Muscle of back (tissue), 11 donors: ENCODE results near the gene DMXL2. TPM values are rescaled to one million over a fixed set of nuclear protein-coding genes. Genes with fewer than 3 reads are reported as not detected.
A peak's percentile ranks its signal among the peaks of the same experiment; 100 is the strongest.
"Not testable (repeated sequence)": the region's sequence is repeated elsewhere in the genome, so short reads cannot be mapped to it uniquely, and the experiment has no call there.

Source experiments
- DNase-seq, 3 donors: peaks; one replicate each; pipeline versions ENCODE4 v3.0.0 to v3.0.0-alpha.2; 2013
- polyA plus RNA-seq, 10 donors: library from polyadenylated mRNA; unstranded; fragments of 120-200 nt; gene quantifications; one replicate each; pipeline ENCODE4 v1.2.1, GENCODE V29; 2013; ENCODE audit not compliant: insufficient read length in 10 of 10

Gene DMXL2
- polyA plus RNA-seq, 10 donors = 12.3 to 40.0 (median 20.1) TPM

DNA sequence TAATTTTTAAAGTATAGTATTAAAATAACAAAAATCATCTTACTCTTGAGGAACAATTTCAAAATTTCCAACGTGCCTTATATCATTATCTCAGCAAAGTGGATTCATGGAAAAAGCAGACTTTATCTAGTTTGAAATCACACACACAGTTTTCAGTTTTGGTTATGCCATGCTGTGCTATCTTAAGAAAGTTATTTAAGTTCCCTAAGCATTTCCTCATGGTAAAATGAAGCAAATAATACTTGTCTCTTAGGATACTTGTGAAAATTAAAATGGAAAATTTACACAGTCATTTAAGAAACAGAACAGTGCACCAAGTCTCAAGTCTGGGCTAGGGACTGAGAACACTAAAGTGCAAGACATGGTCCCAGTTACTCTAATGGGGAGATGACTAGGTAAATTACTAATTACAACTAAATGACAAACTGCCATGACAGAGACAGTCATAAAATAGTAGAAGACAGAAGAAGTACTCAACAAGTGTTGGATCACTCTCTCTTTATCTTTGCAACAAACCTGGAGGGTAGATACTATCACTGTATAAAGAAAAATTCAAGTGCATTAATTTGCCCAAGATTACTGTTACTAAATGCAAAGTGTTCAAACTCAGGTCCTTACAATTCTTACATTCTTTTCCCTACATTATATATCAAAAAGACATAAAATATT lies 44.8 kb downstream of the DMXL2 start:
- DNase-seq = no peak

DNA sequence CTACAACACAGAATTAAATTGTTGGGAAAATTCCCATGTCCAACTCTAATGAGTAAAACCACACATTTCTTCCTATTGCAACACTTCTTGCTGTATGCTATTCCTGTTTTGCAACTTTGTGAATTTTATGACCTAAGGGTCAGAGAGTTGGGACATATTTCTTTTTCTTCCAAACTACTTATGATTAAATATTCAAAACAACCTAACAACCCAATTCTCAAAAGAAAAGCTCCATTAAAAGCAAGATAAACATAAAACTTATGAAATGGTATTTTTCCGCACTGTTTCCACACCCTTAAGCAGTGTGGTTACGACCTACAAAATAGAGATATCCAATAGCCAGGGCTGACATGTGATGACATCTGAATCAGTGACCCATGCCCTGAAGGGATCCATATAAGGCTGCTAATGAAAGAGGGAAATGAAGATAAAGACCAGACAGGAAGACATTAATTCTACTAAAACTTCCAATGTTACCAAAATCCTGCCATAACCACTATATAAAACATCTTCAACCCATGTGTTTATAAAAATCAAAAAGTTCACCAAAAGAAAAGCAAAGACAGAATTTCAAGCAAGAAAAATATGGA lies 45.6 kb downstream of the DMXL2 start:
- DNase-seq = no peak

DNA sequence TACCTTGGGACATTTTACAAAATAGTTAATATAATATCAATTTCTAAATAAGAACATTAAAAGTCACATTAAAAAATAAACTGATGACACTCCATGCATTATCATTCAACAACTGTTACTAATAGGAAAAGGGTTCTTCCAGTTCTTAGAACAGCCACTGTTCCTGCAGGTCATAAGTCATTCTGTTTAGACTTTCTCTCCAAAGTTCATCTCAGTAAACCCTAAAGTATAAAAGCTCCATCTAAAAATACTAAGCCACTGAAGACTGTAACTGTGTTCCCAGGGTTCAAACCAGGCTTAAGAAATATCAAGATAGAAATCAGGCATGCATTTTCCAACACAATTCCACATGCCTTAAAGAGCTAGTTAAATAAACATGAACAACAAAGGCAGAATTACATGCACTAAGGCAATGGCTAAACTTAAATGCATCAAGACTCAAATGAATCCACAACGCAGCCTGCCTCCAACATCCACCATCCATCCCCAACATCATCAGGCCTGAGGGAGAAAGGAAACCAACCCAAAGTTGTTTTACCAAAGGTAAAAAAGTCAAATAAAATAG lies 46.2 kb downstream of the DMXL2 start:
- DNase-seq = no peak

DNA sequence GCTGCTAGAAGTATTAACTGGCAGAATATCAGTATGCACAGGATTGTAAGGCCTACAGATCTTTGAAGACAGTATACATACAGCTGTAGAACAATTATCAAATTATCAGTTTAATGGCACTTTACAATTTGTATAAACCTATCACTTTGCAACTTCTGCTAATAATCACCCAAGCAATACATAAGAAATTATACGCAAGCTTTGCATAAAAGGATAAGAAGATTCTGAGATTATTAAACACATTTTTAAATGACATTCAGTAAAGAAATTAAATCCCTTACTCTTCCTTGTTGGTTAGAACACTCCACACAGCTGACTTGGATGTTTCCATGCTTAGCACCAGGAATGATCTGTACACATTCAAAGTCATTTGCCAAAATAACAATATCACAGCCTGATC lies 46.8 kb downstream of the DMXL2 start:
- DNase-seq = no peak

DNA sequence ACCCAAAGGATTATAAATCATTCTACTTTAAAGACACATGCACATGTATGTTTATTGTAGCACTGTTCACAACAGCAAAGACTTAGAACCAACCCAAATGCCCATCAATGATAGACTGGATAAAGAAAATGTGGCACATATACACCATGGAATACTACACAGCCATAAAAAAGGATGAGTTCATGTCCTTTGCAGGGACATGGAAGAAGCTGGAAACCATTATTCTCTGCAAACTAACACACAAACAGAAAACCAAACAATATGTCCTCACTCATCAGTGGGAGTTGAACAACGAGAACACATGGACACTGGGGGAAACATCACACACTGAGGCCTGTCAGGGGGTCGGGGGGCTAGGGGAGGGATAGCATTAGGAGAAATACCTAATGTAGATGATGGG lies 49.2 kb downstream of the DMXL2 start:
- not testable (repeated sequence) for DNase-seq

DNA sequence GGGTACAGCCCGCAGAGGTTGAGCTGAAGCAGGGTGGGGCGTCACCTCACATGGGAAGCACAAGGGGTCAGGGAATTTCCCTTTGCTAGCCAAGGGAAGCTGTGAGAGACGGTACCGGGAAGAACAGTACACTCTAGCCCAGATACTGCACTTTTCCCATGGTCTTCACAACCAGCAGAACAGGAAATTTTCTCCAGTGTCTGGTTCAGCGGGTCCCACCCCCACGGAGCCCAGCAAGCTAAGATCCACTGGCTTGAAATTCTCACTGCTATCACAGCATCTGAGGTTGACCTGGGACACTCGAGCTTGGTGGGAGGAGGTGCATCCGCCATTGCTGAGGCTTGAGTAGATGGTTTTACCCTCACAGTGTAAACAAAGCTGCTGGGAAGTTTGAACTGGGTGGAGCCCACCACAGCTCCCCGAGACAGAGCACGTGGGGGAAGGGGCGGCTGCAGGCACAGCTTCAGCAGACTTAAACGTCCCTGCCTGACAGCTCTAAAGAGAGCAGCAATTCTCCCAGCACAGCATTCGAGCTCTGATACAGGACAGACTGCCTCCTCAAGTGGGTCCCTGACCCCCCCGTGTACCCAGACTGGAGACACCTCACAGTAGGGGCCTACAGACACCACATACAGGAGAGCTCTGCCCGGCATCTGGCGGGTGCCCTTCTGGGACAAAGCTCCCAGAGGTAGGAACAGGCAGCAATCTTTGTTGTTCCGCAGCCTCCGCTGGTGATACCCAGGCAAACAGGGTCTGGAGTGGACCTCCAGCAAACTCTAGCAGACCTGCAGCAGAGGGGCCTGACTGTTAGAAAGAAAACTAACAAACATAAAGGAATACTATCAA lies 53.4 kb downstream of the DMXL2 start:
- DNase-seq = not testable (repeated sequence)

DNA sequence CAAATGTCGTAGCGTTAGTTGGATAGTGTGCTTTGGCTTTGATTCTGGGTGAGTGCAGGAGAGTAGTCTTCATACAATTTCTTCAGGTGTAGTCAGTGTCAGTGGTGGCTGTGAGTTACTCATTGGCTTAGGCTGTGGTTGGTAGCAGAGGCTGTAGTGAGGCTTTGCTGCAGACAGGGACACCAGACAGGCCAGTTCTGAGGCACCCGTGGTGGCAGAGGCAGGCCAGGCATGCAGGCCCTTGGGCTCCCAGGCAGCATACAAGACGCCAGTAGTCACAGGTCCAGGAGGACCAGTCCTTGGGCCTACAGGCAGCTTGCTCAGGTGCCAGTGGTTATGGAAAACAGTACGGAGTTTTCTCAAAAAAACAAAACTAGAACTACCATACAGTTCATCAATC lies 61.3 kb downstream of the DMXL2 start:
- DNase-seq = no peak

DNA sequence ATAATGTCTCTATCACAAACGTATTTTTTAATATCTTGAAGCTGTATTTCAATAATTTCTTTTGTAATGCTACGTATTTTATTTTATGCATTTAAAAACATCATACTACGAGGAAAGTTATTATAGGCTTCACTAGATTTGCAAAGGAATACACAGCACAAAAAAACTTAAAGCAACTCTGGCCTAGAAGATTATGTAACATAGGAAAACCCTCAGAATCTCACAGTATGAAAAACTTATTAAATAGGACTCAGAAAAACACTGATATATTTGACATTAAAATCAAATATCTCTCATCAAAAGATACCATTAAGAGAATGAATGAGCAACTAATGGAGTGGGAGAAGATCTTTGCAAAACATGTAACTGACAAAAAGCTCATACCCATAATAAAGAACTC lies 63.7 kb downstream of the DMXL2 start:
- no peak for DNase-seq

DNA sequence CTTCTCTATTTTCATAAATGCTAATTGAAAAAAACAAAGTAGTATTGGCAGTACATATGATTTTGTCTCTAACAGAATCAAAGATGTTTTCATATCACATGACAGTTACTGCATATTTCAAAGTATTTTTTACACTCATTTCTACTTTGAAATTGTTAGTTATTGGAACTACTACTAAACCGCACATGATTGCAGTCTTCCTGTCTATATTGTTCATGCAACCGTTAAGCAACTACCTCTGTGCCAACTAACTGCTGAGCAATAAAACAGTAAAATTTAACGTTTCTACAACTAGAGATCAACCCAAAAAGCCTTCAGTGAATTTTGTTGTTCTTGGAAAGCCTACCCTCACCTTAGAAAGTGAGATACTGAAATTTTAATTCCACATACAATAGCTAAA lies 64.2 kb downstream of the DMXL2 start:
- no peak for DNase-seq

DNA sequence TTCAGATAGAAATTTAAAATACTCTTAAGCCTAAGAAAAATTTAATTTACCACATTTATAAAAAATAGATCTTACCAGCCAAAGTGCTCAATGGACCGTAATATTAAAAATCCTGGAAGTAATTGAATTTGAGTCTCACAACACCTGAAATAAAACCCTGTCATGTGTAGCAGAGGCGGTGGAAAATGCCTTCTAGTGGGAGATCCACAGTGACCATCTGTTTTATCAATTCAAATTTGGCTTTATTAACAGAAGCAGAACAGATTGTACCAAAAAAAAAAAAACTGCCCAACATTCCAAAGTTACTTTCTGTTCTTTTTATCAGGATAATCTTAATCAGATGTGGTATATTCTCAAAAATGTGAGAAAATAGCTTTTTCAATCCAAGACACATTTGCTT lies 71.7 kb downstream of the DMXL2 start:
- DNase-seq = peak in 2 of 3 donors; percentile 0 to 7

DNA sequence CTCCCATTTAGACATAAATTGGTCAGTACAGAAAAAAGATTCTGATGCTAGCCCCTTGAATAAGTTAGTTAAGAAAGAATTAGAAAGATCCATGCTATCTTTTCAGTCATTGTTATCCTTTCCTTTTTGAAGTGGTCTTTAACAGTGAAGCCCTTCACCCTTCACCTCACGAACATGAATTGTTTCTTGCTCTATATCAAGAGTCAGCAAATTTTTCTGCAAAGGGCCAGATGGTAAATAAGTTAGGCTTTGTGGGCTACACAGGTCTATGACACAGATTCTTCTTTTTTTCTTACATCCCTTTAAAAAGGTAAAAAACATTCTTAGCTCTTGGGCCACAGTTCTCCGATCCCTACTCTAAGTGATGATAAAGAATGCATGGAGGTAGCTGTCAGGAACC lies 74.9 kb downstream of the DMXL2 start:
- DNase-seq = no peak

DNA sequence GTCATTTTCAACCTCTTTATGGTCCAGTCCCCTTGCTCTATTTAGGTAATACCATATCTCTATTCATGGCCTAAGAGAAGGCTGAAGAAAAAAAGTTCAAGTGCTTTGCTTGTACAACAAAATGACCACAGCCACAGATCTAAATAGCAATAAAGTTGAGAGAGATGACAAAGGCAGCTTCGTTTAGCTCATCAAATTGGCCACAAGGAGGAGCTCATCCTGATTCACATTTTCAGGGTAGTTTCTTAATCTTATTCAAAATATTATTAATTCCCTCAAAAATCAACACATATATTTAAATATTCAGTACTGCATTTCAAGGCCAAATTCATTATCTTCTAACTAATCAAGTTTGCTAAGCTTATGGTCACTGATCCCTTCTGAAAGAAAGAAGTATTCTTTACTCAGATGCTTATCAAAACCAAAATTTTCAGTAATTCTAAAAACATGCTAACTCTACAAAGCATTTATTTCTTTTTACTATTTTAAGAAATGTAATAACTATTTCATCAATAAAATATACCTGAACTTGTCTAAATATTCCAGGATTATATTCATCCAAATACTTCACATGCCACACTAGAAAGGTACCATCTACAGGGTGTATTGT lies 85.5 kb downstream of the DMXL2 start:
- DNase-seq = peak in 2 of 3 donors; percentile 1 to 5

DNA sequence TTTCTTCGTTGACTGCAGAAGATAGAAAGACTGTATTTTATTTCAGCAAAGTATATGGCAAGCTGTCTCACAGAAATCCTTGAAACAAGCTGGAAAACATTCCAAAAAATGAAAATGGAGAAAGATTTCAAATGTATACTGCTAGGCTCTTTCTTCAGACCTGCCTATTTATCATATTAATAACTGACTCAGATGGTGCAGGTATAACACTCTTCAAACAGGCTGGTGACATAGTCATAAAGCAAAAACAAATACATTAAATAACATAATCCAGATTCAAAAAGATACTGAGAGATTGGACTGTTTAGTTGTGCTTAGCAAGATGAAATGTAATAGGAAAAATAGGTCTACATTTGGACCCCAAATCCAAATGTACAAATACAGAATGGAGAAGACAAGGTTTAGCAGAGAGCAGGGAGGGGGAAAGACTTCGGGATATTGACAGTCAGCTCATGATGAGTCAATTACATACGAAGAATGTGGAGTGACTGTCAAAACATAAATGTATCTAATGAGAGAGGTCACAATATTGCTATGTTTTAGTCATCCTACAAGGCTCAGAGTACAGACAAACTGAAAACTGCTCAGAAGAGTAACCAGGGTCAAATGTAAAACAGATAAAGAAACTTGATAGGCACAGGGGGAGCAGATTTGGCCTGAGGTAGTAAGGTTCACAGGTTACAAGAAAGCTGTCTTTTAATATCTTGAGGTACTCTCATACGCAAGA lies 88.7 kb downstream of the DMXL2 start:
- no peak for DNase-seq

DNA sequence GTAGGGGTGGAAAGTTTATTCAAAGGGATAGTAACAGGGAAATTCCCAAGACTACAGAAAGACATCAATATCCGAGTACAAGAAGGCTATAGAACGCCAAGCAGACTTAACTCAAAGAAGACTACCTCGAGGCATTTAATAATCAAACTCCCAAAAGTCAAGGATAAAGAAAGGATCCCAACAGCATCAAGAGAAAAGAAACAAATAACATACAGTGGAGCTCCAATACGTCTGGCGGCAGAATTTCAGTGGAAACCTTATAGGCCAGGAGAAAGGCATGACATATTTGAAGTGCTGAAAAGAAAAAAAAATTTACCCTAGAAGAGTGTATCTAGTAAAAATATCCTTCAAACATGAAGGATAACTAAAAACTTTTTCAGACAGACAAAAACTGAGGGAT lies 95.6 kb downstream of the DMXL2 start:
- DNase-seq = no peak

DNA sequence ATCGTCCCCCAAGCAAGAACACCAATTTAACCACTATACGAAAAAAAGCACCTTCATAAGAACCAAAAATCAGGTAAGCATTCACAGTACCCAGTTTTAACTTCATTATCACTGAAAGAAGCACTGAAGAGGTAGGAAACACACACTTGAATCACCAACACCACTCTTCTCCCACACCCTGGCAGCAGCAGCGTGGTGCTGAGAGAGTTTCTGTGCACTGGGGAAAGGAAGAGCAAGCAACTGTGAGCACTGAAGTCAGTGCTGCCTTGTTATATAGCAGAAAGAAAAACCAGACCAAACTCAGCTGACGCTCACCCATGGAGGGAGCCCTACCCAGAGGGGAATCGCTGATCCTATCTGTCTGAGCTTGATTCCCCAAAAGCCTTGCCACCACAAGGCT lies 98.2 kb downstream of the DMXL2 start:
- no peak for DNase-seq

DNA sequence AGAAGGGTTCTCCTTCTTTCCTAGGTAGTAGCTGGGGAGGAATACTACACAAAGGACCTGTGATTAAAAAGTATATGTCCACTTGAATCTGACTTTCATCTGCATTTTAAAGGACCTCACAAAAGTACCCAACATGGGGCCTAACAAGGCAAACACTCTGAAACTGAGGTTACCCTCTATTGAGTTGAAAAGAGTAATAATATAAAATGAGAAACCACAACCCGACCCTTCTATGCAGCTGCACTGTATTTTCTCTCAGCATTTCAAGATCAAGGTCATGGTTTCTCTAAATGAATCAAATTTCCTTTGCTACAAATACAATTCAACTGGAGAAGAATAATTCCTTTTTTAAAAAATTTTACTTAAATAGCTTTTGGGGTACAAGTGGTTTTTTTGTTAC lies 106.3 kb downstream of the DMXL2 start:
- no peak for DNase-seq

DNA sequence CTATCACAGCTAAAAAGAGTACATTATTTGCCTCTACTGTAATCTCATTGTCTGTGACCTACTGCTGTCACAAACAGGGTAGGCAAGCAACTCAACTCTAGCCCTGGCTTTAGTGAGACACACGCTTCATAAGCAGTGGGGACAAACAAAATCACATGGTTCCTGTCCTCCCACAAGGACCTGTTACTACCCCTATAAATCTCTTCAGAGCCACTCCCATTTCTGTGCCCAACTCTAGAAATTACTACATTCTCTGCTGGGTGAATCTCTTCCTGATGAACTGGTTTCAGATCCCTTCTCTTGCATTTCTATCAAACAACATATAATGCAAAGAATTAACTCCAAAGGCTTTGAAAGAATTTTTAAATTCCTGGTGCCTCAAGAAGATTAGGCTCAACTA lies 117.3 kb downstream of the DMXL2 start:
- no peak for DNase-seq

DNA sequence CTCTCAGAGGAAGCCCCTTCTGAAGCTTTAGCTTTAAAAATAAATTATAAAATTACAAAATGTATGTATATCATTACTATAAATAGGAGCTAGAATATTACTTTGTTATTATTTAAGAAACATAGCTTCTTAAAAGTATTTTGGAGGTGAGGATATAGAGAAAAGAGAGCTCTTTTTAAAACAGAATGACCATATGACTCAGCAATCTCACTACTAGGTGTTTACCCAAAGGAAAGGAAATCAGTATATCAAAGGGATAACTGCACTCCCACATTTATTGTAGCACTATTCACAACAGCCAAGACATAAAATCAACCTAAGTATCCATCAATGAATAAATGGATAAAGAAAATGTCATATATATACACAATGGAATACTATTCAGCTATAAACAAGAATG lies 119.6 kb downstream of the DMXL2 start:
- DNase-seq = no peak

DNA sequence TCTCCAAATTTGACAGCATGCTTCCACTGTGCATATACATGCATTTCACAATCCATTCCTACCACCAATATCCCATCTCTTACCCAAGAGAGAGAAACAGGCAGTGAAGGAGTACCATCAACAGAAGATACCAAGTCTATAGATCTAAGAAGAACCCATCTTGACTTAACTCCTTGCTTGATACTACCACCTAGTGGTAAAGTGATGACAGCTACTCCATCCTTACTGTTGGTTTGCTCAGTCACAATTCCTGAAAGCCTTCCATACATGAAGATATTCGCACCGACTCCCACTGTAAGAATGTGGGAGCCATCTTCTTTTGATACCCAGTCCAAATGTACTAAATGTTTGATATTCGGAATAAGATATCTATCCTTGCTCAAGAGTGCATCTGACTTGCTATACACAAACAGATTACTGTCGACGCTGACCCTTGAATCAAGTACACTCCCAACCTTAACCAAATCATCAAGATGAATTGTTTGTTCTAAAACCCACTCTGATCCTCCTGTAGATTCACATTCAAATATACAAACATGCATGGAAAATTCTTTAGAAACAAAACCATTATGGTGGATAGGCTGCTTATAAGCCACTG lies 123.1 kb downstream of the DMXL2 start:
- no peak for DNase-seq

DNA sequence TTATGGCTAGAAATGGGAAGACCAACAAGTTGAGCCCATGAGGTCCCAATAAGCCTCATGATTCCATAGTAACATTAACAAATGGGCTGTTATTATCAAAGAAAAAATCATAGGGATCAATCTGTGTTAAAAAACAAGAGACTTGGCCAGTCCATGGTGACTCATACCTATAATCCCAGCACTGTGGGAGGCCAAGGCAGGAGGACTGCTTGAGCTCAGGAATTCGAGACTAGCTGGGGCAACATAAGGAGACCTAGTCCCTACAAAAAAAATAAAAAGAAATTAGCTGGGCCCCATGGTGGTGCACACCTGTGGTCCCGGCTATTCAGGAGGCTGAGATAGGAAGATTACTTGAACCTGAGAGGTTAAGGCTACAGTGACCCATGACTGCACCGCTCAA lies 124.8 kb downstream of the DMXL2 start:
- DNase-seq = no peak

DNA sequence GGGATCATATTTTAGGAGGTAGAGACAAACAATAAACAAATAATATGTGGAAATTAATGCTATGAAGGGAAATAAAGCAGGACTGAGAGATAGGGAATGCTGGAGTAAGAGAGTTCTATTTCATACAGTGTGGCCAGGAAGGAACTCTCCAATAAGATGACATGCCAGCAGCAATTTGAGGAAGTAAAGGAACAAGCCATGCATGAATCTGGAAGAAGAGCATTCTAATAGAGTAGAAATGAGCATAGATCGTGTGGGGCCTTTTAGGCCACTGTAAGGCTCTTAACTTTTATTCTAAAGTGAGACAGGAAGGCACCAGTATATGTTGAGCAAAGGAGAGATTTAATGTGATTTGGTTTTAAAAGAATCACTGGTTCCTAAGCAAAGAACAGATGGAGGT lies 126.3 kb downstream of the DMXL2 start:
- no peak for DNase-seq
